HL-60 (cell line): ENCODE results near the gene TAS2R43.
"Not testable (repeated sequence)": the region's sequence is repeated elsewhere in the genome, so short reads cannot be mapped to it uniquely, and the experiment has no call there.

Experiments used
- DNase-seq, 2 experiments: peaks; one replicate each; pipeline ENCODE4 v3.0.0-alpha.2; 2010 to 2020; ENCODE audit warnings: low read depth in 1 of 2, low spot score in 1 of 2
- H3K27ac ChIP-seq: fragments of 250-450 bp; sonication (Bioruptor Pico); replicated peaks from 2 replicates; pipeline ENCODE4 v1.5.1; 2020; ENCODE audit warnings: mild to moderate bottlenecking, moderate library complexity
- H3K27me3 ChIP-seq: fragments of 250-450 bp; sonication (Bioruptor Pico); 2 replicates; pipeline ENCODE4 v1.5.1; 2021; ENCODE audit warnings: mild to moderate bottlenecking, moderate library complexity; ENCODE audit not compliant: insufficient read depth, poor library complexity, severe bottlenecking
- H3K4me3 ChIP-seq: replicated peaks from 2 replicates; pipeline ENCODE4 v1.5.1; 2011; ENCODE audit warnings: mild to moderate bottlenecking, control low read depth, low read length; ENCODE audit not compliant: insufficient read depth
- GABPA ChIP-seq: IDR thresholded peaks from 2 replicates; pipeline ENCODE4 v1.6.1; 2012; ENCODE audit warnings: low read depth
- POLR2AphosphoS5 ChIP-seq: IDR thresholded peaks from 2 replicates; pipeline ENCODE4 v1.6.1; 2012; ENCODE audit warnings: low read depth
- SPI1 ChIP-seq: IDR thresholded peaks from 2 replicates; pipeline ENCODE4 v1.6.1; 2012; ENCODE audit warnings: low read depth, mild to moderate bottlenecking, borderline replicate concordance
- TF ChIP-seq, protein P1 (sequence below): IDR thresholded peaks from one replicate; pipeline ENCODE4 v1.5.1; 2011; ENCODE audit warnings: low read length, control low read depth, inconsistent platforms; ENCODE audit not compliant: insufficient read depth
- TF ChIP-seq, protein P2 (sequence below): IDR thresholded peaks from 2 replicates; pipeline ENCODE4 v1.6.1; 2012; ENCODE audit warnings: low read depth; ENCODE audit not compliant: insufficient replicate concordance

The TAS2R43 gene

DNA sequence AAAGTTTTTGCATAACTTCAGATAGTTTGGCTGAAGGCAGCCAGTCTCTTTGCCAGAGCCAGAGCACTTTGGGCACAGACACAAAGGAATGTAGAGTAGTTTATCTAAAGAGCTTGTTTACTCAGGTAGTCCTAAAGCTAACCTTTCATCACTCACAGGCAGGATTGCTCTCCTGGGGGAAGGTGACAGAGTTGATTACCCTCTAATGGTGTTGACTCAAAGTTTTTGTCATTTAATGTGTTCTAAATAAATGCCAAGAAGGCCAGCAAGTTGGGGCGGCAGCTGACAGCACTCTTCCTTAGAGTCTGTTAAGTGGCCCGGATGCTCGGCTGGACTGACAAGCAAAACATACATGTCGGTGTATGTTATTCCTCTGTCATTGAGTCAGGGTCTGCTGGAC is 20.7 kb downstream of the TAS2R43 start:
- H3K27ac ChIP-seq = no peak overlapping the region
- H3K27me3 ChIP-seq = no peaks in the 10 kb centered on the region
- TF ChIP-seq, protein P1, sequence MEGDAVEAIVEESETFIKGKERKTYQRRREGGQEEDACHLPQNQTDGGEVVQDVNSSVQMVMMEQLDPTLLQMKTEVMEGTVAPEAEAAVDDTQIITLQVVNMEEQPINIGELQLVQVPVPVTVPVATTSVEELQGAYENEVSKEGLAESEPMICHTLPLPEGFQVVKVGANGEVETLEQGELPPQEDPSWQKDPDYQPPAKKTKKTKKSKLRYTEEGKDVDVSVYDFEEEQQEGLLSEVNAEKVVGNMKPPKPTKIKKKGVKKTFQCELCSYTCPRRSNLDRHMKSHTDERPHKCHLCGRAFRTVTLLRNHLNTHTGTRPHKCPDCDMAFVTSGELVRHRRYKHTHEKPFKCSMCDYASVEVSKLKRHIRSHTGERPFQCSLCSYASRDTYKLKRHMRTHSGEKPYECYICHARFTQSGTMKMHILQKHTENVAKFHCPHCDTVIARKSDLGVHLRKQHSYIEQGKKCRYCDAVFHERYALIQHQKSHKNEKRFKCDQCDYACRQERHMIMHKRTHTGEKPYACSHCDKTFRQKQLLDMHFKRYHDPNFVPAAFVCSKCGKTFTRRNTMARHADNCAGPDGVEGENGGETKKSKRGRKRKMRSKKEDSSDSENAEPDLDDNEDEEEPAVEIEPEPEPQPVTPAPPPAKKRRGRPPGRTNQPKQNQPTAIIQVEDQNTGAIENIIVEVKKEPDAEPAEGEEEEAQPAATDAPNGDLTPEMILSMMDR = no peak
- TF ChIP-seq SPI1 (no peak), POLR2AphosphoS5 (no peak), GABPA (no peak)
- TF ChIP-seq, protein P2, sequence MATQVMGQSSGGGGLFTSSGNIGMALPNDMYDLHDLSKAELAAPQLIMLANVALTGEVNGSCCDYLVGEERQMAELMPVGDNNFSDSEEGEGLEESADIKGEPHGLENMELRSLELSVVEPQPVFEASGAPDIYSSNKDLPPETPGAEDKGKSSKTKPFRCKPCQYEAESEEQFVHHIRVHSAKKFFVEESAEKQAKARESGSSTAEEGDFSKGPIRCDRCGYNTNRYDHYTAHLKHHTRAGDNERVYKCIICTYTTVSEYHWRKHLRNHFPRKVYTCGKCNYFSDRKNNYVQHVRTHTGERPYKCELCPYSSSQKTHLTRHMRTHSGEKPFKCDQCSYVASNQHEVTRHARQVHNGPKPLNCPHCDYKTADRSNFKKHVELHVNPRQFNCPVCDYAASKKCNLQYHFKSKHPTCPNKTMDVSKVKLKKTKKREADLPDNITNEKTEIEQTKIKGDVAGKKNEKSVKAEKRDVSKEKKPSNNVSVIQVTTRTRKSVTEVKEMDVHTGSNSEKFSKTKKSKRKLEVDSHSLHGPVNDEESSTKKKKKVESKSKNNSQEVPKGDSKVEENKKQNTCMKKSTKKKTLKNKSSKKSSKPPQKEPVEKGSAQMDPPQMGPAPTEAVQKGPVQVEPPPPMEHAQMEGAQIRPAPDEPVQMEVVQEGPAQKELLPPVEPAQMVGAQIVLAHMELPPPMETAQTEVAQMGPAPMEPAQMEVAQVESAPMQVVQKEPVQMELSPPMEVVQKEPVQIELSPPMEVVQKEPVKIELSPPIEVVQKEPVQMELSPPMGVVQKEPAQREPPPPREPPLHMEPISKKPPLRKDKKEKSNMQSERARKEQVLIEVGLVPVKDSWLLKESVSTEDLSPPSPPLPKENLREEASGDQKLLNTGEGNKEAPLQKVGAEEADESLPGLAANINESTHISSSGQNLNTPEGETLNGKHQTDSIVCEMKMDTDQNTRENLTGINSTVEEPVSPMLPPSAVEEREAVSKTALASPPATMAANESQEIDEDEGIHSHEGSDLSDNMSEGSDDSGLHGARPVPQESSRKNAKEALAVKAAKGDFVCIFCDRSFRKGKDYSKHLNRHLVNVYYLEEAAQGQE = no peak
- no peak for DNase-seq
- no peak overlapping the region for H3K4me3 ChIP-seq

GRCh38 chr12:11070999-11071398 is 21.1 kb downstream of the TAS2R43 start:
- Histone ChIP-seq H3K4me3 (no peak overlapping the region), H3K27ac (no peak overlapping the region), H3K27me3 (no peaks in the 10 kb centered on the region)
- DNase-seq = no peak
- TF ChIP-seq POLR2AphosphoS5 (no peak), GABPA (no peak)
- TF ChIP-seq, protein P1 = no peak

GRCh38 chr12:11069854-11070365 is 22.2 kb downstream of the TAS2R43 start:
- no peak for DNase-seq
- TF ChIP-seq, protein P2 = no peak
- TF ChIP-seq, protein P1 = no peak
- no peak overlapping the region for H3K4me3 ChIP-seq
- no peaks in the 10 kb centered on the region for H3K27me3 ChIP-seq
- no peak overlapping the region for H3K27ac ChIP-seq

DNA sequence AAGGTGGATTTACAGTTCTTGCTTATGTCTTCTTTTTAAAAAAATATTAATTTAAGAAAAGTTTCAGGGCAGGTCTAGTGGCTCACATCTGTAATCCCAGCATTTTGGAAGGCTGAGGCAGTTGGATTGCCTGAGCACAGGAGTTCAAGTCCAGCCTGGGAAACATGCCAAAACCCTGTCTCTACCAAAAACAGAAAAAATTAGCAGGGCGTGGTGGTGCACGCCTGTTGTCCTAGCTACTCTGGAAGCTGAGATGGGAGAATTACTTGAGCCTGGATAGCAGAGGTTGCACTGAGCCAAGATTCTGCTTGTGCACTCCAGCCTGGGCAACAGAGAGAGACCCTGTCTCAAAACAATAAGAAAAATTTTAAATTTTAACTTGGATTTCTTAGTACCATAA is 24.6 kb downstream of the TAS2R43 start:
- H3K27ac ChIP-seq = no peak overlapping the region
- TF ChIP-seq GABPA = no peak
- TF ChIP-seq SPI1 = no peak
- TF ChIP-seq, protein P1 = no peak
- TF ChIP-seq POLR2AphosphoS5 = no peak
- TF ChIP-seq, protein P2 = no peak
- no peak overlapping the region for H3K4me3 ChIP-seq
- no peak for DNase-seq
- H3K27me3 ChIP-seq = no peaks in the 10 kb centered on the region

DNA sequence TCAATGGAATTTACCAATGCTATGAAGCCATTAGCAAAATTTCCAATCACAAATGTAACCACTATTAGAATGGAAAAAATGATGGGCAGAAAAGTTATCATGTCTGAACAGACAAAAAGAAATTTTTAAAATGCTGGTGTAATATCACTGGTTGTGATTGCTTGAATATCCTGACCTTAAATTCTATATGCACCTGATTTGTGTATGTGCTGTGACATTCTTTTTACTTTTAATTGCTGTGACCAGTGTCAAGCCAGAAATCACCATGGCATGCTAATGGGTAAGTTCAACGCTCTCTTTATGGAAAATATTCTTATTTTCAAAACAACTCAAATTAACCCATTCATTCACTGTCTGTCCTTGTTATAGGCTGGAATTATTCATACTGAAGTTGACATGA is 29.9 kb downstream of the TAS2R43 start, which contains the start of gene TAS2R46:
Gene TAS2R46, minus strand, starts transcription at position 101 of the 400 bp plus-strand sequence. Its CDS starts 0 bp downstream, at position 101.
- H3K27ac ChIP-seq, DNase-seq, H3K4me3 ChIP-seq, H3K27me3 ChIP-seq: not testable (repeated sequence)
